HTERT RPE-1 (cell line): ENCODE data around the gene HSD17B11.
"Not testable (repeated sequence)": the region's sequence is repeated elsewhere in the genome, so short reads cannot be mapped to it uniquely, and the experiment has no call there.

ENCODE experiments used
- in situ Hi-C: fragments of 300-500 bp; cut with MboI; formaldehyde crosslinking; loops from 4 replicates; pipeline ENCODE4 v1.14.3; 2020; ENCODE audit warnings: low sequenced_read_pairs

Gene HSD17B11

GRCh38 chr4:87360338-87360935 is 30.6 kb downstream of the HSD17B11 start:
- in situ Hi-C loops: no loop called here

- in situ Hi-C loops: no loop called here
Measured at GRCh38 chr4:87359258-87359657, 31.7 kb downstream of the HSD17B11 start.

- in situ Hi-C loops: no loop called here
Measured at GRCh38 chr4:87356832-87357526, 34.0 kb downstream of the HSD17B11 start.

- in situ Hi-C loops: no loop called here
Measured at GRCh38 chr4:87354168-87355102, 36.6 kb downstream of the HSD17B11 start.

- in situ Hi-C loops: no loop called here
Measured at GRCh38 chr4:87353592-87353991, 37.4 kb downstream of the HSD17B11 start.

GRCh38 chr4:87345139-87345538 is 45.8 kb downstream of the HSD17B11 start:
- in situ Hi-C loops: no loop called here

- in situ Hi-C loops: no loop called here
Measured at GRCh38 chr4:87342872-87343271, 48.1 kb downstream of the HSD17B11 start.

- in situ Hi-C loops: not testable (repeated sequence)
Measured at GRCh38 chr4:87341954-87342635, 48.9 kb downstream of the HSD17B11 start.

GRCh38 chr4:87339440-87339839 is 51.5 kb downstream of the HSD17B11 start:
- in situ Hi-C loops: no loop called here

GRCh38 chr4:87337361-87337760 is 53.6 kb downstream of the HSD17B11 start:
- in situ Hi-C loops: no loop called here

GRCh38 chr4:87333267-87333666 is 57.7 kb downstream of the HSD17B11 start:
- in situ Hi-C loops: no loop called here

GRCh38 chr4:87330761-87331160 is 60.2 kb downstream of the HSD17B11 start:
- in situ Hi-C loops: no loop called here

- in situ Hi-C loops: no loop called here
Measured at GRCh38 chr4:87327136-87327535, 63.9 kb downstream of the HSD17B11 start.

GRCh38 chr4:87326460-87326859 is 64.5 kb downstream of the HSD17B11 start:
- in situ Hi-C loops: no loop called here

GRCh38 chr4:87322754-87323153 is 68.2 kb downstream of the HSD17B11 start, which contains the start of gene HSD17B13:
Gene HSD17B13, minus strand, starts transcription at chr4:87322882. Its CDS starts 41 bp downstream, at chr4:87322841.
- in situ Hi-C loops: no loop called here

- in situ Hi-C loops: no loop called here
Measured at GRCh38 chr4:87321888-87322287, 69.1 kb downstream of the HSD17B11 start.

GRCh38 chr4:87317527-87317926 is 73.5 kb downstream of the HSD17B11 start:
- in situ Hi-C loops: no loop called here

- in situ Hi-C loops: no loop called here
Measured at GRCh38 chr4:87316961-87317360, 74.0 kb downstream of the HSD17B11 start.

- in situ Hi-C loops: not testable (repeated sequence)
Measured at GRCh38 chr4:87315000-87315399, 76.0 kb downstream of the HSD17B11 start.

GRCh38 chr4:87313756-87314155 is 77.2 kb downstream of the HSD17B11 start:
- in situ Hi-C loops: no loop called here

GRCh38 chr4:87311684-87312083 is 79.3 kb downstream of the HSD17B11 start:
- in situ Hi-C loops: no loop called here
